ENCODE results near the gene PLET1. TPM values are rescaled to one million over a fixed set of nuclear protein-coding genes. Genes with fewer than 3 reads are reported as not detected.

PLET1 gene
- polyA plus RNA-seq (2013, experiment 1 of 2; ENCODE audit: insufficient read length) = not detected
- not detected for polyA plus RNA-seq (2013, experiment 2 of 2; ENCODE audit: insufficient read length)

- no peak for DNase-seq
Observed at GRCh38 chr11:112260490-112260889, at the start of gene PLET1. Gene PLET1 (minus strand): TSS chr11:112260860. CDS start chr11:112260589, 271 bp downstream.

- DNase-seq = no peak
Observed at GRCh38 chr11:112310419-112310818, 49.8 kb upstream of the PLET1 start.

- DNase-seq = no peak
Observed at GRCh38 chr11:112308651-112309050, 48.0 kb upstream of the PLET1 start.

GRCh38 chr11:112307616-112308015 is 47.0 kb upstream of the PLET1 start:
- no peak for DNase-seq

- DNase-seq = no peak
Observed at GRCh38 chr11:112306230-112306629, 45.6 kb upstream of the PLET1 start.

GRCh38 chr11:112304914-112305313 is 44.3 kb upstream of the PLET1 start:
- no peak for DNase-seq

GRCh38 chr11:112303616-112304015 is 43.0 kb upstream of the PLET1 start:
- no peak for DNase-seq

- peak; percentile 29 for DNase-seq
Observed at GRCh38 chr11:112302226-112302868, 41.7 kb upstream of the PLET1 start.

GRCh38 chr11:112300094-112300786 is 39.6 kb upstream of the PLET1 start:
- no peak for DNase-seq

- DNase-seq = no peak
Observed at GRCh38 chr11:112298535-112298934, 37.9 kb upstream of the PLET1 start.

GRCh38 chr11:112297248-112297866 is 36.7 kb upstream of the PLET1 start:
- no peak for DNase-seq

GRCh38 chr11:112296044-112296443 is 35.4 kb upstream of the PLET1 start:
- DNase-seq = no peak

GRCh38 chr11:112294688-112295340 is 34.2 kb upstream of the PLET1 start:
- DNase-seq = peak; percentile 48

GRCh38 chr11:112293614-112294013 is 33.0 kb upstream of the PLET1 start:
- no peak for DNase-seq

- DNase-seq = peak; percentile 97
Observed at GRCh38 chr11:112292785-112293407, 32.2 kb upstream of the PLET1 start.

- DNase-seq = no peak
Observed at GRCh38 chr11:112292188-112292587, 31.5 kb upstream of the PLET1 start.

- no peak for DNase-seq
Observed at GRCh38 chr11:112291191-112291590, 30.5 kb upstream of the PLET1 start.

- DNase-seq = no peak
Observed at GRCh38 chr11:112290493-112290850, 29.8 kb upstream of the PLET1 start.

- peak; percentile 75 for DNase-seq
Observed at GRCh38 chr11:112289588-112290492, 29.2 kb upstream of the PLET1 start.

- no peak for DNase-seq
Observed at GRCh38 chr11:112288021-112288420, 27.4 kb upstream of the PLET1 start.

GRCh38 chr11:112285841-112286311 is 25.2 kb upstream of the PLET1 start:
- DNase-seq = no peak

All from fibroblast of skin of scalp (primary cell).